Esophagus squamous epithelium (tissue), 5 donors: ENCODE results near the gene EIF1AD. TPM values are rescaled to one million over a fixed set of nuclear protein-coding genes. Genes with fewer than 3 reads are reported as not detected.
A peak's percentile ranks its signal among the peaks of the same experiment; 100 is the strongest.

ENCODE experiments used
- DNase-seq: peaks from one replicate; lab custom pipeline; 2025; lab: John Stamatoyannopoulos, UW
- H3K27ac ChIP-seq, 4 donors: fragments of 200-600 bp; sonication (generic); one replicate each; pipeline ENCODE4 v1.5.1; 2016 to 2019; ENCODE audit warnings: mild to moderate bottlenecking in 1 of 4
- H3K27me3 ChIP-seq, 4 donors: fragments of 200-600 bp; sonication (generic); 1 replicate in 3 of 4; 2 replicates in 1 of 4; pipeline versions ENCODE4 v1.5.1 to v1.6.0; 2017 to 2021; ENCODE audit warnings: antibody characterized with exemption in 1 of 4
- H3K36me3 ChIP-seq, 3 donors: fragments of 200-600 bp; sonication (generic); one replicate each; pipeline ENCODE4 v1.5.1; 2016 to 2019
- H3K4me1 ChIP-seq, 3 donors: fragments of 200-600 bp; sonication (generic); one replicate each; pipeline ENCODE4 v1.5.1; 2017 to 2019
- H3K4me3 ChIP-seq, 4 donors: fragments of 200-600 bp; sonication (generic); 1 replicate in 3 of 4; 2 replicates in 1 of 4; pipeline ENCODE4 v1.5.1; 2016 to 2019; ENCODE audit warnings: mild to moderate bottlenecking in 2 of 4, moderate library complexity in 1 of 4
- H3K9me3 ChIP-seq, 3 donors: fragments of 200-600 bp; sonication (generic); one replicate each; pipeline ENCODE4 v1.5.1; 2016 to 2019
- POLR2A ChIP-seq, 4 donors: fragments of 450-650 bp; IDR thresholded peaks; one replicate each; pipeline ENCODE4 v1.6.1; 2017; ENCODE audit warnings: antibody characterized with exemption in 4 of 4, mild to moderate bottlenecking in 4 of 4, moderate library complexity in 3 of 4
- WGBS, 2 donors: methylation state at CpG; one replicate each; pipeline ENCODE4 v1.1.5; 2018; 5-methylcytosine and 5-hydroxymethylcytosine counted together
- intact Hi-C: fragments of 100-400 bp; cut with DNase I; formaldehyde crosslinking; loops from one replicate; pipeline ENCODE4 v1.15.0; 2022
- total RNA-seq, 4 donors: library from RNA; depleted of rRNA; stranded (reverse); fragments of >200 nt; gene quantifications; one replicate each; pipeline ENCODE4 v1.1.0, GENCODE V29; 2016
- TF ChIP-seq, protein P1 (sequence below), 6 experiments: fragments of 450-650 bp in 4 of 6; fragments of 200-600 bp in 2 of 6; sonication (generic) in 2 of 6; IDR thresholded peaks; one replicate each; pipeline ENCODE4 v1.5.1; 2016 to 2019; ENCODE audit warnings: antibody characterized with exemption in 6 of 6, mild to moderate bottlenecking in 4 of 6, moderate library complexity in 4 of 6
- donor health status: DM: yes; HTN: yes; CAD: no.

The EIF1AD gene
- total RNA-seq, 4 donors from 2014 or later = 24.7 to 43.2 (median 30.0) TPM

DNA sequence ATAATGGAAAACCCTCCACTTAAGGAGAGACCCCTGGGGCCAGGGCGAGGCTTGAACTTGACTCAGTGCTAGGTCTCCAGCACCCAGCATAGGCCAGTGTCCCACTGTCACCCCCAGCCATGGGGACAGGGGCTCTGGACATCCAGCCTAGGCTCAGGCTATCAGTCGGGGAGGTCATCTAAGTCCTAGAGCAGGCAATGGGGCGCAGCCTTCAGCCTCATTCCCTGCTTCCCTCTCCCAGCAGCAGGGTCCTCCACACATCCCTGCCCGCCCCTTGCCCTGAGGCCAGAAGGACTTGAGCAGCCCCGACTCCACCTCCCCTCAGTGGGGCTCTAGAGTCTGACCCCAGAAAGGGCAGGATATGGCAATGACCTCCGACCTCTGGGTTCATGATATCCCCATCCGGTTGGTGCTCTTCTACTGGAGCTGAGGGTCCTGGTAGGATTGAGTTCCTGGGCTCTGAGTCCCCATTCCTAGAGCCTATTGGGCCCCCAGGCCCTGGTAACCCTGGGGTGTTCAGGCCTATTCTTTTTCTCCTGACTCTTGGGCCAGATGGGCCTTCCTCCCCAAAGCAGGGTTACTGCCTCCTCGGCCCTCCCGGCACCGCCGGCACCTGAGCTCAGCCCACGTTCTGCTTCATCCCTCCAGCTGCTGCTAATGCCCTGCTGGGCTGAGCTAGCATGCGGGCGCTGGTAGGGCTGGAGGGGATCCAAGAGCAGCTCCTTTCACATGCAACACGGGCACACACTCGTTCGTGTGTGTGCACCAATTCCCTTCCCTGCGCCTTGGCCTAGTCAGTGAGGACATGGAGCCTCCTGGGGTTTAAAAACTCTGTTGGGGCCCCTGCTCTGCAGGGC lies 14.2 kb upstream of the EIF1AD start:
- intact Hi-C loops = no loop called here
- peak overlapping the region in 1 of 4 donors; percentile 11 for H3K27ac ChIP-seq
- 57 to 83% methylated on average over 3 to 17 of the region's 18 CpGs for WGBS, 2 donors
- H3K4me3 ChIP-seq = no peak overlapping the region
- H3K27me3 ChIP-seq = peaks cover 0 to 30% (median 2%) of the 10 kb centered on the region in 4 donors
- H3K4me1 ChIP-seq = peaks cover 14 to 31% (median 15%) of the 10 kb centered on the region in 3 donors
- DNase-seq = no peak
- H3K9me3 ChIP-seq = no peaks in the 10 kb centered on the region
- H3K36me3 ChIP-seq = no peaks in the 10 kb centered on the region
- no peak for TF ChIP-seq POLR2A (IDR thresholded peaks at IDR 0.05)
- TF ChIP-seq, protein P1, sequence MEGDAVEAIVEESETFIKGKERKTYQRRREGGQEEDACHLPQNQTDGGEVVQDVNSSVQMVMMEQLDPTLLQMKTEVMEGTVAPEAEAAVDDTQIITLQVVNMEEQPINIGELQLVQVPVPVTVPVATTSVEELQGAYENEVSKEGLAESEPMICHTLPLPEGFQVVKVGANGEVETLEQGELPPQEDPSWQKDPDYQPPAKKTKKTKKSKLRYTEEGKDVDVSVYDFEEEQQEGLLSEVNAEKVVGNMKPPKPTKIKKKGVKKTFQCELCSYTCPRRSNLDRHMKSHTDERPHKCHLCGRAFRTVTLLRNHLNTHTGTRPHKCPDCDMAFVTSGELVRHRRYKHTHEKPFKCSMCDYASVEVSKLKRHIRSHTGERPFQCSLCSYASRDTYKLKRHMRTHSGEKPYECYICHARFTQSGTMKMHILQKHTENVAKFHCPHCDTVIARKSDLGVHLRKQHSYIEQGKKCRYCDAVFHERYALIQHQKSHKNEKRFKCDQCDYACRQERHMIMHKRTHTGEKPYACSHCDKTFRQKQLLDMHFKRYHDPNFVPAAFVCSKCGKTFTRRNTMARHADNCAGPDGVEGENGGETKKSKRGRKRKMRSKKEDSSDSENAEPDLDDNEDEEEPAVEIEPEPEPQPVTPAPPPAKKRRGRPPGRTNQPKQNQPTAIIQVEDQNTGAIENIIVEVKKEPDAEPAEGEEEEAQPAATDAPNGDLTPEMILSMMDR (IDR thresholded peaks at IDR 0.05) = no peak

GRCh38 chr11:66015454-66015881 lies 13.5 kb upstream of the EIF1AD start:
- no peaks in the 10 kb centered on the region for H3K36me3 ChIP-seq
- TF ChIP-seq POLR2A (IDR thresholded peaks at IDR 0.05) = no peak
- TF ChIP-seq, protein P1 (IDR thresholded peaks at IDR 0.05) = no peak
- no peaks in the 10 kb centered on the region for H3K9me3 ChIP-seq
- no peak overlapping the region for H3K4me3 ChIP-seq
- H3K27ac ChIP-seq = peak overlapping the region in 1 of 4 donors; percentile 11
- 54% methylated on average over 6 of the region's 7 CpGs; no CpG with 5 or more reads in 1 of the 2 donors for WGBS, 2 donors
- H3K4me1 ChIP-seq = peaks cover 14 to 26% (median 15%) of the 10 kb centered on the region in 3 donors
- no peak for DNase-seq
- intact Hi-C loops = no loop called here
- peaks cover 0 to 30% (median 2%) of the 10 kb centered on the region in 4 donors for H3K27me3 ChIP-seq

GRCh38 chr11:66014804-66015453 lies 13.0 kb upstream of the EIF1AD start:
- Histone ChIP-seq H3K4me3 (no peak overlapping the region), H3K27ac (no peak overlapping the region), H3K4me1 (peaks cover 14 to 26% (median 15%) of the 10 kb centered on the region in 3 donors), H3K9me3 (no peaks in the 10 kb centered on the region), H3K27me3 (peaks cover 0 to 30% (median 2%) of the 10 kb centered on the region in 4 donors), H3K36me3 (no peaks in the 10 kb centered on the region)
- 77 to 89% methylated on average over 4 to 5 of the region's 6 CpGs for WGBS, 2 donors
- no peak for DNase-seq
- intact Hi-C loops = no loop called here
- TF ChIP-seq POLR2A (IDR thresholded peaks at IDR 0.05) = no peak
- TF ChIP-seq, protein P1 (IDR thresholded peaks at IDR 0.05) = no peak

DNA sequence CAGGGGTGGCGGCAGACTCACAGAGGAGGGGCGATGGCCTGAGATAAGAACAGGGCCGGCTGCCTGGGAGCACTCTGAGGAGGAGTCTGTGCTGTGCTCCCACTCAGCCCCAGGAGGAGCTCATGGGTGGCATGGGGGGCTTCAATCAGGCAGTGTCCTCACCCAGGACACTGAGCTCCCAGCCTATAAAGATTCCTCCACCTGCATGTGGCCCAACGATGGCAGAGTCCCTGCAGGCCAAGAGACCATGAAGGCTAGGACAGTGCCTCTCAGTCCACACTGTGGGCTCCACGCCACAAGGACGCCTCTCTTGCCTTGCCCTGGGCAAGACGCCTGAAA lies 11.8 kb upstream of the EIF1AD start:
- WGBS, 2 donors = 64% methylated on average over 3 of the region's 7 CpGs; no CpG with 5 or more reads in 1 of the 2 donors
- H3K27me3 ChIP-seq = peaks cover 0 to 30% (median 2%) of the 10 kb centered on the region in 4 donors

More for the DNA sequence above, 11.8 kb upstream of the EIF1AD start:
- TF ChIP-seq, protein P1 (IDR thresholded peaks at IDR 0.05) = no peak
- TF ChIP-seq POLR2A (IDR thresholded peaks at IDR 0.05) = no peak
- no peak overlapping the region for H3K27ac ChIP-seq
- no peak overlapping the region for H3K4me3 ChIP-seq
- intact Hi-C loops = no loop called here
- no peaks in the 10 kb centered on the region for H3K9me3 ChIP-seq
- no peak for DNase-seq
- no peaks in the 10 kb centered on the region for H3K36me3 ChIP-seq
- peaks cover 14 to 30% (median 15%) of the 10 kb centered on the region in 3 donors for H3K4me1 ChIP-seq
